Vagina (tissue), 2 donors: ENCODE results near the gene SRSF12. TPM values are rescaled to one million over a fixed set of nuclear protein-coding genes. Genes with fewer than 3 reads are reported as not detected.

Experiments
- DNase-seq, 2 donors: peaks; one replicate each; pipeline ENCODE4 v3.0.0-alpha.2; 2017; ENCODE audit errors: extremely low spot score in 2 of 2
- H3K27ac ChIP-seq: fragments of 200-600 bp; sonication (generic); one replicate; pipeline ENCODE4 v1.5.1; 2019
- H3K27me3 ChIP-seq: fragments of 200-600 bp; sonication (generic); one replicate; pipeline ENCODE4 v1.5.1; 2019
- H3K36me3 ChIP-seq, 2 donors: fragments of 200-600 bp; sonication (generic); one replicate each; pipeline ENCODE4 v1.5.1; 2017 to 2019
- H3K4me1 ChIP-seq: fragments of 200-600 bp; sonication (generic); one replicate; pipeline ENCODE4 v1.5.1; 2019
- H3K4me3 ChIP-seq, 2 donors: fragments of 200-600 bp; sonication (generic); 1 replicate in 1 of 2; 2 replicates in 1 of 2; pipeline ENCODE4 v1.5.1; 2016 to 2019
- H3K9me3 ChIP-seq: fragments of 200-600 bp; sonication (generic); one replicate; pipeline ENCODE4 v1.5.1; 2019
- POLR2A ChIP-seq, 2 donors: fragments of 450-650 bp; IDR thresholded peaks; one replicate each; pipeline ENCODE4 v1.6.1; 2017; ENCODE audit warnings: antibody characterized with exemption in 2 of 2, mild to moderate bottlenecking in 2 of 2, moderate library complexity in 2 of 2
- POLR2AphosphoS5 ChIP-seq, 2 donors: sonication (generic); formaldehyde crosslinking; IDR thresholded peaks; one replicate each; pipeline ENCODE4 v1.9.0; 2017; ENCODE audit warnings: antibody characterized with exemption in 2 of 2, mild to moderate bottlenecking in 2 of 2, low read depth in 1 of 2; ENCODE audit not compliant: insufficient read depth in 1 of 2
- intact Hi-C: fragments of 100-400 bp; cut with DNase I; formaldehyde crosslinking; loops from one replicate; pipeline ENCODE4 v1.15.1; 2023
- total RNA-seq: library from RNA; depleted of rRNA; stranded (reverse); fragments of >200 nt; gene quantifications from one replicate; pipeline ENCODE4 v1.2.3, GENCODE V29; 2016
- TF ChIP-seq, protein P1 (sequence below), 3 experiments: fragments of 450-650 bp in 2 of 3; fragments of 200-600 bp in 1 of 3; sonication (generic) in 1 of 3; IDR thresholded peaks; one replicate each; pipeline ENCODE4 v1.5.1; 2017 to 2019; ENCODE audit warnings: antibody characterized with exemption in 3 of 3, mild to moderate bottlenecking in 2 of 3, moderate library complexity in 2 of 3

SRSF12 gene
- total RNA-seq, 1 donor from 2014 or later, result 0.25 TPM

DNA sequence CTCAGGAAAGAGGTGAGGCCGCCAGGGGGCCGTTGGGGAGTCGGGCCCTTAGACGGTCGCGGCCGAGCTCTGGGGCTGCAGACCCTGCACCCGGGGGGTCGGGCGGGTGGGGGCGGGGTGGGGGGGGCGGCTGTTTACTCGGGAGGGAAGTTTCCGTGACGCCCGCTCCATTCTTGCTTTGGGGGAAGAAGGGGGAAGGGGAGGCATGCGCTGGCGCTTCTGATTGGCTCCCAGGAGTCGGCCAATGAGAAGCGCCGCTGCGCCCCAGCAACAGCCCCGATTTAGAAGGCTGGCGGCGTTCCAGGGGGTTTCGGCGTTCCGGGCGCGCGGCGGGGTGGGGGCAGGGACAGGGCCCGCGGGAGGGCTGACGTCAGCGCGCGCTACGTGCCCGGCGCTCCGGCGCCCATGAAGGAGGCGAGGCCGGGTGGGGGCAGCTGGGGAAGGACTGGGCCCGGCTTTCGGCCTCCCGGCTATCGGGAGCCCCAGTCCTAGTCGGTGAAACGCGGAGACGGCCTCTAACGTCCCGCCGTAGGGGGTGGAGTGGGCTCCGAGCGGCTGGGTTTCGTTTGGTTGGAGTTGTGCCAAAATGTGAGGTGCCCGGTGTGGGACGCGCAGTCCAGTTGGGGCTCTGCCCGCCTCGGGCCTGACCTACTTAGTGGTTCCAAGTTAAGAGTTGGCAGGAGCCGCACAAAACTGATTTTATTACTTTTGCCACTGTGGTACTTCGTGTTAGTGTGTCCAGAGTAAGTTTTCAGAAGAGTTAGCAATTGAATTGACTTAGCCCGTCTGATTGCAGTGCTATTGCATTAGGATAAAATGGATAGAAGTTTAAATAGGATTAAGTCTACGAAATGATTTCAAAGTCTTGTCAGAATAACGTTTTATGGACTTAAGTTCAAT, 36.2 kb downstream of the SRSF12 start:
- Histone ChIP-seq H3K4me3 (peak overlapping the region; percentile 64 to 100), H3K27ac (peak overlapping the region; percentile 100), H3K4me1 (peaks cover 38% of the 10 kb centered on the region), H3K36me3 (peaks cover 0 to 26% of the 10 kb centered on the region in 2 donors), H3K9me3 (no peaks in the 10 kb centered on the region), H3K27me3 (no peaks in the 10 kb centered on the region)
- peak; percentile 96 to 97 for DNase-seq
- intact Hi-C loops, result loop anchor here (5.0 to 10.0 kb wide), 3 partner anchors 44 to 271 kb away; partner anchors contain the start of gene UBE2J1
- TF ChIP-seq POLR2AphosphoS5 (IDR thresholded peaks at IDR 0.05; ENCODE audit: insufficient read depth in 1 of 2, low read depth in 1 of 2) (peak; percentile 62 to 90), POLR2A (IDR thresholded peaks at IDR 0.05) (peak in 1 of 2 donors; percentile 76)
- TF ChIP-seq, protein P1, sequence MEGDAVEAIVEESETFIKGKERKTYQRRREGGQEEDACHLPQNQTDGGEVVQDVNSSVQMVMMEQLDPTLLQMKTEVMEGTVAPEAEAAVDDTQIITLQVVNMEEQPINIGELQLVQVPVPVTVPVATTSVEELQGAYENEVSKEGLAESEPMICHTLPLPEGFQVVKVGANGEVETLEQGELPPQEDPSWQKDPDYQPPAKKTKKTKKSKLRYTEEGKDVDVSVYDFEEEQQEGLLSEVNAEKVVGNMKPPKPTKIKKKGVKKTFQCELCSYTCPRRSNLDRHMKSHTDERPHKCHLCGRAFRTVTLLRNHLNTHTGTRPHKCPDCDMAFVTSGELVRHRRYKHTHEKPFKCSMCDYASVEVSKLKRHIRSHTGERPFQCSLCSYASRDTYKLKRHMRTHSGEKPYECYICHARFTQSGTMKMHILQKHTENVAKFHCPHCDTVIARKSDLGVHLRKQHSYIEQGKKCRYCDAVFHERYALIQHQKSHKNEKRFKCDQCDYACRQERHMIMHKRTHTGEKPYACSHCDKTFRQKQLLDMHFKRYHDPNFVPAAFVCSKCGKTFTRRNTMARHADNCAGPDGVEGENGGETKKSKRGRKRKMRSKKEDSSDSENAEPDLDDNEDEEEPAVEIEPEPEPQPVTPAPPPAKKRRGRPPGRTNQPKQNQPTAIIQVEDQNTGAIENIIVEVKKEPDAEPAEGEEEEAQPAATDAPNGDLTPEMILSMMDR (IDR thresholded peaks at IDR 0.05), result no peak

DNA sequence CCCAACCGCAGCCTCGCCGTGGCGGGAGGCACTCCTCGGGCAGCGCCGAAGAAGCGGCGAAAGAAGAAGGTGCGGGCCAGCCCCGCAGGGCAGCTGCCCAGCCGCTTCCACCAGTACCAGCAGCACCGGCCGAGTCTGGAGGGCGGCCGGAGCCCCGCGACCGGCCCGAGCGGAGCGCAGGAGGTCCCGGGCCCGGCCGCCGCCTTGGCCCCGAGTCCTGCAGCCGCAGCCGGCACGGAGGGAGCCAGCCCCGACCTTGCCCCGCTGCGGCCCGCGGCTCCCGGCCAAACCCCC, 36.8 kb downstream of the SRSF12 start:
- DNase-seq, result no peak
- Histone ChIP-seq H3K27me3 (no peaks in the 10 kb centered on the region), H3K27ac (peak overlapping the region; percentile 100), H3K9me3 (no peaks in the 10 kb centered on the region), H3K36me3 (peaks cover 0 to 25% of the 10 kb centered on the region in 2 donors), H3K4me1 (peaks cover 32% of the 10 kb centered on the region), H3K4me3 (peak overlapping the region; percentile 64 to 100)
- TF ChIP-seq, protein P1 (IDR thresholded peaks at IDR 0.05), result no peak
- no peak for TF ChIP-seq POLR2A (IDR thresholded peaks at IDR 0.05)
- no peak for TF ChIP-seq POLR2AphosphoS5 (IDR thresholded peaks at IDR 0.05; ENCODE audit: insufficient read depth in 1 of 2, low read depth in 1 of 2)
- intact Hi-C loops, result loop anchor here (5.0 to 10.0 kb wide), 3 partner anchors 44 to 271 kb away; partner anchors contain the start of gene UBE2J1

DNA sequence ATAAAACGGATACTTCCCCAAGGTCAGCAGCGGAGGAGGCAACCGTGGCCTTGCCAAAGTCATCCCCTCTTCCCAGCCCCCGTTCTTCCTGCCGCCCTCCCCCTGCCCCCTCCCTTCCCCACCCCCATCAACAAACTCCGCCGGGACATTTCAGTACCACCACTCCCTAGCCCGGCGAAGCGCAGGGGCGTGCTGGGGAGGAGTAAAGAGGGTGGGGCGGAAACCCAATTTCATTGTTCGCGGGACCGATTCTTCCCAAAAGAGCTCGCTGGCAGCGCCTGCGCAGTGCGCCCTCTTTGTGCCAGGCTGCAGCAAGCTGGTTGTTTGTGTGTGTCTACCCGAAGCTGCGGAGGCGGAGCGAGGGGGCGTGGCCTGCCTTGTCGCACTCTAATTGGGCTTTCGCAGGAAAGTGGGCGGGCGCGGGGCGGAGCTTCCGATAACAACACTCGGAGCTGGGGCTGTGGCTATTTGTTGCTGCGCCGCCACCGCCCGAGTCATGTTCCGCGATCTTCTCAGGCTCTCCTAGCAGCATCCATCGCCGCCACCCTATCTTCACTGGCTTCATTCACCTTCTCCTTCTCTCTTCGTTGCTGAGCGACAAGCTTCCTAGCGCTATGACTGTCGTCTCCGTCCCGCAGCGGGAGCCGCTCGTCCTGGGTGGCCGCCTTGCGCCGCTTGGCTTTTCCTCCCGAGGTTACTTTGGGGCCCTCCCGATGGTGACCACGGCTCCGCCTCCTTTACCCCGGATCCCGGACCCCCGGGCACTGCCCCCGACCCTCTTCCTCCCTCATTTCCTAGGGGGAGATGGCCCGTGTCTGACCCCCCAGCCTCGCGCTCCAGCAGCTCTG, 37.4 kb downstream of the SRSF12 start, which contains the start of gene PNRC1:
Gene PNRC1, plus strand, starts transcription at position 471 of the 848 bp plus-strand sequence. Its CDS starts 144 bp downstream, at position 615.
- intact Hi-C loops, result loop anchor here (5.0 to 10.0 kb wide), 3 partner anchors 43 to 272 kb away; partner anchors contain the start of gene UBE2J1
- Histone ChIP-seq H3K27ac (peak within 1 kb of the TSS; percentile 100), H3K4me1 (peaks cover 27% of the 10 kb centered on the region), H3K9me3 (no peaks in the 10 kb centered on the region), H3K27me3 (no peaks in the 10 kb centered on the region), H3K4me3 (peak within 1 kb of the TSS; percentile 64 to 100), H3K36me3 (peaks cover 0 to 19% of the 10 kb centered on the region in 2 donors)
- peak; percentile 100 for DNase-seq
- TF ChIP-seq, protein P1 (IDR thresholded peaks at IDR 0.05), result peak in 1 of 3 experiments; percentile 13
- TF ChIP-seq POLR2AphosphoS5 (IDR thresholded peaks at IDR 0.05; ENCODE audit: insufficient read depth in 1 of 2, low read depth in 1 of 2) (peak; percentile 89 to 100), POLR2A (IDR thresholded peaks at IDR 0.05) (peak; percentile 98 to 100)

DNA sequence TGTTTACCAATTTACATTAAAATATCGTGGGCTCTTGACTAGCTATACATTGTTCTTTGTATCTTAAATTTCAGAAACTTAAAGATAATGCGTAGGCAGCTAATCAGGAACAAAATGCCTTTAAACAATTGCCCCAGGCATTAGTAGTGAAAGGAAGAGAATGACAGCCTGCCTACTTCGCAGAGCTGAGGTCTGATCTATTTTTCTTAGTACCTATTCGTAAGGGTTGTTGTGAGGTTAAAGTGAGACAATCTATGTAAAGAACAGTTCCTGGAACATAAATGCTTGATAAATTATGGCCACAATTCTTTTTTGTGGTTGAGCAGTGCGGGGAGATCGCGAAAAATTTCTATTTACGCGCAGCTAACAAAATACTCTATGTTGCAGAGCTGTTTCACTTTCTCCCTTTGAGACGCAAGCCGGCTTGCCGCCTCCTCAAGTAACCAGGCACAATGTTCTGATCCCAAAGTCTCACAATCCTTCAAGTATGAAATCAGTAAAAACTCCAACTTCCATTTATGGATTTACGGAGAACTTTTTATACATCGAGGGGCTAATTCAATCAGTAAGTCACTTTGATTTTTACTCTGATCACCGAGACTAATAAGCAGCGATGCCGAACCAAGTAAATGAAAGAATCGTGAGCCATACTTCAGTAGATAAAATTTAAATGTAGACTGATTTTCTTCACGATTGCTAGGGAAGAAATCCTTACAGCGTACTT, 38.2 kb downstream of the SRSF12 start:
- intact Hi-C loops, result loop anchor here (5.0 to 10.0 kb wide), 3 partner anchors 42 to 273 kb away; partner anchors contain the start of gene UBE2J1
- no peaks in the 10 kb centered on the region for H3K27me3 ChIP-seq
- no peak for DNase-seq
- no peaks in the 10 kb centered on the region for H3K9me3 ChIP-seq
- peaks cover 0 to 11% of the 10 kb centered on the region in 2 donors for H3K36me3 ChIP-seq
- TF ChIP-seq POLR2AphosphoS5 (IDR thresholded peaks at IDR 0.05; ENCODE audit: insufficient read depth in 1 of 2, low read depth in 1 of 2), result peak in 1 of 2 donors; percentile 52
- no peak for TF ChIP-seq POLR2A (IDR thresholded peaks at IDR 0.05)
- TF ChIP-seq, protein P1 (IDR thresholded peaks at IDR 0.05), result no peak
- H3K4me1 ChIP-seq, result peaks cover 19% of the 10 kb centered on the region
- H3K27ac ChIP-seq, result peak overlapping the region; percentile 100
- peak overlapping the region; percentile 64 to 100 for H3K4me3 ChIP-seq
